Measurements from ENCODE around the gene PTCH1. TPM values are rescaled to one million over a fixed set of nuclear protein-coding genes. Genes with fewer than 3 reads are reported as not detected.
A peak's percentile ranks its signal among the peaks of the same experiment; 100 is the strongest.

PTCH1 gene
- total and polyA plus RNA-seq, 2 experiments from 2014 or later = 21.4 to 34.1 TPM

DNA sequence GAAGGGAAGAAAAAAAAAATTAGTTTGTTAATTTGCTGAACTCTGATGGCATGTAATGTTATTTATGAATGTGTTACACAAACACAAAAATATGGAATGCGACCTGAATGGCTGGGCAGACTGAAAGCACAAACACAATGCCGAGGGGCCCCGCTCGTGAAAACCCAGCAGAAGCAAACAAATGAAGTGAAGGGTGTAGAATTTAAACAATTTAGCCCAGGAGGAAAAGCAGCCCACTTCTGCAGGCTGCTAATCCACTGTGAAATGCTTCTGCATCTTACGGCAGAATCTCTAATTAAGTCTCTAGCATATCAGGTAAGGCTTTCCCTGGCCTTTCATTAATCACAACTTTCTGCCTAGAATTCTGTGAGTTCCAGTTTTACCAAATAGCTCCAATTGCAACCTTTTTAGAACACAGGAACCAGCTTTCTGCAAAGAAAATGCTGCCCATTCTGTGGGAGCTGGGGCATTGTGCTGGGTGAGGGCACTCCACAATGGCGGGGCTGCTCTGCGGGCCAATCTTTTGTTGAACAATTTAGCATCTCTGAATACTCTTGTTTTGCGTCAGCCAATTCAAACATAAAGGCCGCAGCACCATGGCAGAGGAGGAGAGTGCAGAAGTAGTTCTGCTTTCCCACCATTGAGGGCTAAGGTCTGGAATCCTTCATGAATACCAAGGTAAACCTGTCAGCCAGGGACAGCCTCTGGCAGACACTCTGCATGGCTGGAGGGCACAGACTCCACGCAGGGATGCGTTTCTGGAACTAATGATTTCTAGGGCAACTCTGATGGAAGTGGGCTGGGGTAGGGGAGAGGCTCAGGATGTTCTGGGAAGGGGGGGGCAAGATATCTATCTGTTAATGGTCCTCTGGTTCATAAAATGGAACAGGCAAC, 66.4 kb downstream of the PTCH1 start (continued):
- TF ChIP-seq, protein P1, sequence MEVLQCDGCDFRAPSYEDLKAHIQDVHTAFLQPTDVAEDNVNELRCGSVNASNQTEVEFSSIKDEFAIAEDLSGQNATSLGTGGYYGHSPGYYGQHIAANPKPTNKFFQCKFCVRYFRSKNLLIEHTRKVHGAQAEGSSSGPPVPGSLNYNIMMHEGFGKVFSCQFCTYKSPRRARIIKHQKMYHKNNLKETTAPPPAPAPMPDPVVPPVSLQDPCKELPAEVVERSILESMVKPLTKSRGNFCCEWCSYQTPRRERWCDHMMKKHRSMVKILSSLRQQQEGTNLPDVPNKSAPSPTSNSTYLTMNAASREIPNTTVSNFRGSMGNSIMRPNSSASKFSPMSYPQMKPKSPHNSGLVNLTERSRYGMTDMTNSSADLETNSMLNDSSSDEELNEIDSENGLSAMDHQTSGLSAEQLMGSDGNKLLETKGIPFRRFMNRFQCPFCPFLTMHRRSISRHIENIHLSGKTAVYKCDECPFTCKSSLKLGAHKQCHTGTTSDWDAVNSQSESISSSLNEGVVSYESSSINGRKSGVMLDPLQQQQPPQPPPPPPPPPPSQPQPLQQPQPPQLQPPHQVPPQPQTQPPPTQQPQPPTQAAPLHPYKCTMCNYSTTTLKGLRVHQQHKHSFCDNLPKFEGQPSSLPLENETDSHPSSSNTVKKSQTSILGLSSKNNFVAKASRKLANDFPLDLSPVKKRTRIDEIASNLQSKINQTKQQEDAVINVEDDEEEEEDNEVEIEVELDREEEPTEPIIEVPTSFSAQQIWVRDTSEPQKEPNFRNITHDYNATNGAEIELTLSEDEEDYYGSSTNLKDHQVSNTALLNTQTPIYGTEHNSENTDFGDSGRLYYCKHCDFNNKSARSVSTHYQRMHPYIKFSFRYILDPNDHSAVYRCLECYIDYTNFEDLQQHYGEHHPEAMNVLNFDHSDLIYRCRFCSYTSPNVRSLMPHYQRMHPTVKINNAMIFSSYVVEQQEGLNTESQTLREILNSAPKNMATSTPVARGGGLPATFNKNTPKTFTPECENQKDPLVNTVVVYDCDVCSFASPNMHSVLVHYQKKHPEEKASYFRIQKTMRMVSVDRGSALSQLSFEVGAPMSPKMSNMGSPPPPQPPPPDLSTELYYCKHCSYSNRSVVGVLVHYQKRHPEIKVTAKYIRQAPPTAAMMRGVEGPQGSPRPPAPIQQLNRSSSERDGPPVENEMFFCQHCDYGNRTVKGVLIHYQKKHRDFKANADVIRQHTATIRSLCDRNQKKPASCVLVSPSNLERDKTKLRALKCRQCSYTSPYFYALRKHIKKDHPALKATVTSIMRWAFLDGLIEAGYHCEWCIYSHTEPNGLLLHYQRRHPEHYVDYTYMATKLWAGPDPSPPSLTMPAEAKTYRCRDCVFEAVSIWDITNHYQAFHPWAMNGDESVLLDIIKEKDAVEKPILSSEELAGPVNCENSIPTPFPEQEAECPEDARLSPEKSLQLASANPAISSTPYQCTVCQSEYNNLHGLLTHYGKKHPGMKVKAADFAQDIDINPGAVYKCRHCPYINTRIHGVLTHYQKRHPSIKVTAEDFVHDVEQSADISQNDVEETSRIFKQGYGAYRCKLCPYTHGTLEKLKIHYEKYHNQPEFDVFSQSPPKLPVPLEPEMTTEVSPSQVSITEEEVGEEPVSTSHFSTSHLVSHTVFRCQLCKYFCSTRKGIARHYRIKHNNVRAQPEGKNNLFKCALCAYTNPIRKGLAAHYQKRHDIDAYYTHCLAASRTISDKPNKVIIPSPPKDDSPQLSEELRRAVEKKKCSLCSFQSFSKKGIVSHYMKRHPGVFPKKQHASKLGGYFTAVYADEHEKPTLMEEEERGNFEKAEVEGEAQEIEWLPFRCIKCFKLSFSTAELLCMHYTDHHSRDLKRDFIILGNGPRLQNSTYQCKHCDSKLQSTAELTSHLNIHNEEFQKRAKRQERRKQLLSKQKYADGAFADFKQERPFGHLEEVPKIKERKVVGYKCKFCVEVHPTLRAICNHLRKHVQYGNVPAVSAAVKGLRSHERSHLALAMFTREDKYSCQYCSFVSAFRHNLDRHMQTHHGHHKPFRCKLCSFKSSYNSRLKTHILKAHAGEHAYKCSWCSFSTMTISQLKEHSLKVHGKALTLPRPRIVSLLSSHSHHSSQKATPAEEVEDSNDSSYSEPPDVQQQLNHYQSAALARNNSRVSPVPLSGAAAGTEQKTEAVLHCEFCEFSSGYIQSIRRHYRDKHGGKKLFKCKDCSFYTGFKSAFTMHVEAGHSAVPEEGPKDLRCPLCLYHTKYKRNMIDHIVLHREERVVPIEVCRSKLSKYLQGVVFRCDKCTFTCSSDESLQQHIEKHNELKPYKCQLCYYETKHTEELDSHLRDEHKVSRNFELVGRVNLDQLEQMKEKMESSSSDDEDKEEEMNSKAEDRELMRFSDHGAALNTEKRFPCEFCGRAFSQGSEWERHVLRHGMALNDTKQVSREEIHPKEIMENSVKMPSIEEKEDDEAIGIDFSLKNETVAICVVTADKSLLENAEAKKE (CRISPR knock-in tag; IDR thresholded peaks at IDR 0.05) = no peak
- TF ChIP-seq NANOG (IDR thresholded peaks at IDR 0.05; ENCODE audit: borderline replicate concordance) (no peak), ZNF114 (CRISPR knock-in tag; IDR thresholded peaks at IDR 0.05) (no peak), JUNB (IDR thresholded peaks at IDR 0.05; ENCODE audit: unreplicated experiment) (no peak), EZH2 (IDR thresholded peaks at IDR 0.05; ENCODE audit: low read depth, unreplicated experiment) (no peak)

DNA sequence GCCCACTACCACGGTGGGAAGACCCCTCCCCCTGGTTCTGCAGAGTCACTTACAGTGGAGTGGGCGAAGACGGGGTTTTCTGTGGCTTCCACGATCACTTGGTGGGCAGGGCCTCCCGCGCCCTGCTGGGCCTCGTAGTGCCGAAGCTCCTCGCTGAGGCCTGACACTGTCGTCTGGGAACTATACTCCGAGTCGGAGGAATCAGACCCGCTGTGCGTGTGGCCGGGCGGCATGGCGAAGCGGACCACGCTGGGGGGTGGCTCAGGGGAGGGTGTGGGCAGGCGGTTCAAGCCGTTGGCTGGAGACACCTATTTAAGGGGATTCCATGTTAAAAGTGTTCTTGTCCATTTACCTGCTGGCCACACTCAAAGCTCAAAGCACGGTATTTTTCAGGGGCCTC, 67.8 kb downstream of the PTCH1 start:
- Histone ChIP-seq H3K9me2 (ENCODE audit: insufficient read depth) (no peaks in the 10 kb centered on the region), H2AFZ (no peak overlapping the region), H3K79me2 (replicated peaks; ENCODE audit: insufficient read depth) (no peaks in the 10 kb centered on the region), H3K4me3 (no peak overlapping the region), H3F3A (replicated peaks; ENCODE audit: low read depth) (0 out of 2 replicates have a peak, but pooled peaks cover 6% of the 10 kb centered on the region), H3K27ac (ENCODE audit: low read depth) (no peak overlapping the region), H4K20me1 (replicated peaks; ENCODE audit: insufficient read depth) (peaks cover 11% of the 10 kb centered on the region; the same call in 1 of the 2 replicates), H3K27me3 (ENCODE audit: insufficient read depth) (no peaks in the 10 kb centered on the region), H3K4me1 (ENCODE audit: insufficient read depth) (peaks cover 16% of the 10 kb centered on the region), H3K36me3 (ENCODE audit: insufficient read depth) (peaks cover 38% of the 10 kb centered on the region), H3K4me2 (no peak overlapping the region)
- DNase-seq (ENCODE audit: low spot score) (no peak), ATAC-seq (no peak)
- Mint-ChIP-seq H3K27ac (peak overlapping the region; percentile 53; the same call in 1 of the 2 replicates), H3K4me3 (no peak overlapping the region), H3K36me3 (ENCODE audit: low read depth) (peaks cover 55% of the 10 kb centered on the region), H3K27me3 (ENCODE audit: insufficient read depth, low read depth, poor library complexity) (peaks cover 1% of the 10 kb centered on the region), H3K9me3 (no peaks in the 10 kb centered on the region), H3K4me1 (peaks cover 60% of the 10 kb centered on the region)
- no peak for TF ChIP-seq EZH2 (IDR thresholded peaks at IDR 0.05; ENCODE audit: low read depth, unreplicated experiment)

Measured in GM23338 (cell line).